Stimulated activated CD8-positive, alpha-beta memory T cell treated with anti-CD3 and anti-CD28 coated beads, Interleukin-7, amount 100 ng/mL, for 24 hours (primary cell): ENCODE results near the gene BBS1.
A peak's percentile ranks its signal among the peaks of the same experiment; 100 is the strongest.
"Not testable (repeated sequence)": the region's sequence is repeated elsewhere in the genome, so short reads cannot be mapped to it uniquely, and the experiment has no call there.

Source experiments
- DNase-seq: peaks from one replicate; pipeline ENCODE4 v3.0.0-alpha.2; 2020; ENCODE audit warnings: low read depth

Gene BBS1

GRCh38 chr11:66570850-66571180 is 60.4 kb downstream of the BBS1 start:
- DNase-seq: no peak

- DNase-seq: peak; percentile 78
Measured at GRCh38 chr11:66579017-66579606, 68.7 kb downstream of the BBS1 start.

- no peak for DNase-seq
Measured at GRCh38 chr11:66580803-66581202, 70.4 kb downstream of the BBS1 start.

GRCh38 chr11:66581261-66581660 is 70.8 kb downstream of the BBS1 start:
- DNase-seq: no peak

GRCh38 chr11:66582565-66583147 is 72.2 kb downstream of the BBS1 start:
- DNase-seq: not testable (repeated sequence)
